Natural killer cell (primary cell): ENCODE data around the gene SLCO3A1. TPM values are rescaled to one million over a fixed set of nuclear protein-coding genes. Genes with fewer than 3 reads are reported as not detected.

Experiments
- ATAC-seq, 3 donors: fragments of 150-1000 bp in 2 of 3; fragments of 200-7000 bp in 1 of 3; cut with Tn5 transposase; 1 replicate in 1 of 3; 2 replicates in 2 of 3; pipeline ENCODE4 v1.10.0; 2021; ENCODE audit warnings: mild to moderate bottlenecking in 2 of 3, moderate library complexity in 2 of 3
- DNase-seq, 2 donors: peaks; one replicate each; pipeline versions ENCODE4 v3.0.0 to v3.0.0-alpha.2; 2013 to 2021; ENCODE audit warnings: mixed read lengths in 1 of 2
- H3K27ac ChIP-seq: one replicate; pipeline ENCODE4 v1.5.1; 2013; ENCODE audit warnings: mild to moderate bottlenecking, low read length
- H3K27me3 ChIP-seq: one replicate; pipeline ENCODE4 v1.6.1; 2013; ENCODE audit warnings: low read length; ENCODE audit not compliant: control insufficient read depth, insufficient read depth
- H3K36me3 ChIP-seq: one replicate; pipeline ENCODE4 v1.6.1; 2013; ENCODE audit warnings: low read length; ENCODE audit not compliant: control insufficient read depth, insufficient read depth
- H3K4me1 ChIP-seq: one replicate; pipeline ENCODE4 v1.6.1; 2013; ENCODE audit warnings: low read length; ENCODE audit not compliant: control insufficient read depth, insufficient read depth
- H3K4me3 ChIP-seq: one replicate; pipeline ENCODE4 v1.5.1; 2013; ENCODE audit warnings: low read length
- H3K9me3 ChIP-seq: one replicate; pipeline ENCODE4 v1.6.1; 2013; ENCODE audit warnings: low read length; ENCODE audit not compliant: control insufficient read depth, insufficient read depth
- H3K27ac Mint-ChIP-seq, 2 donors: one replicate each; pipeline ENCODE4 v1.8.0; 2022; ENCODE audit warnings: mild to moderate bottlenecking in 2 of 2, mixed read lengths in 2 of 2, moderate library complexity in 1 of 2
- H3K27me3 Mint-ChIP-seq, 2 donors: one replicate each; pipeline ENCODE4 v1.8.0; 2022; ENCODE audit warnings: low read depth in 2 of 2, mixed read lengths in 2 of 2
- H3K36me3 Mint-ChIP-seq: one replicate; pipeline ENCODE4 v1.8.0; 2022; ENCODE audit warnings: mixed read lengths
- H3K4me1 Mint-ChIP-seq, 2 donors: one replicate each; pipeline ENCODE4 v1.8.0; 2022; ENCODE audit warnings: mixed read lengths in 2 of 2
- H3K4me3 Mint-ChIP-seq: one replicate; pipeline ENCODE4 v1.8.0; 2022; ENCODE audit warnings: mild to moderate bottlenecking, moderate library complexity, mixed read lengths
- H3K9me3 Mint-ChIP-seq, 2 donors: one replicate each; pipeline ENCODE4 v1.8.0; 2022; ENCODE audit warnings: mixed read lengths in 2 of 2
- CTCF ChIP-seq: fragments of 200-600 bp; IDR thresholded peaks from one replicate; pipeline ENCODE4 v1.8.0; 2022; ENCODE audit warnings: antibody characterized with exemption
- WGBS: methylation state at CpG from one replicate; pipeline ENCODE4 v1.1.7; 2013; ENCODE audit warnings: missing lambda C conversion rate; ENCODE audit not compliant: insufficient coverage; 5-methylcytosine and 5-hydroxymethylcytosine counted together
- intact Hi-C: fragments of 100-400 bp; cut with micrococcal nuclease; formaldehyde crosslinking; loops from one replicate; pipeline ENCODE4 v1.14.2; 2022
- total RNA-seq, 4 donors: library from RNA; stranded (reverse); fragments of 120-200 nt in 1 of 4; gene quantifications; one replicate each; pipeline versions ENCODE4 v1.2.3 to v1.2.4, GENCODE V29; 2013 to 2022

SLCO3A1 gene
- total RNA-seq, 3 donors from 2014 or later (not counting 1 experiment from before 2014, with no cell fraction given): 48.5 to 73.5 (median 68.8) TPM

- Histone ChIP-seq H3K4me1 (no peaks in the 10 kb centered on the region), H3K4me3 (no peak overlapping the region), H3K9me3 (no peaks in the 10 kb centered on the region), H3K27me3 (no peaks in the 10 kb centered on the region), H3K27ac (no peak overlapping the region), H3K36me3 (no peaks in the 10 kb centered on the region)
- Mint-ChIP-seq H3K36me3 (no peaks in the 10 kb centered on the region), H3K27me3 (peaks cover 27 to 49% of the 10 kb centered on the region in 2 donors), H3K9me3 (no peaks in the 10 kb centered on the region), H3K4me3 (no peak overlapping the region), H3K27ac (no peak overlapping the region), H3K4me1 (no peaks in the 10 kb centered on the region)
- TF ChIP-seq CTCF: no peak
- intact Hi-C loops: no loop called here
- DNase-seq (no peak), ATAC-seq (no peak)
- 91% methylated on average over 5 of the region's 6 CpGs for WGBS
Measured at GRCh38 chr15:91839867-91840266, 13.6 kb upstream of the SLCO3A1 start.

- Histone ChIP-seq H3K27ac (no peak overlapping the region), H3K4me3 (no peak overlapping the region), H3K4me1 (no peaks in the 10 kb centered on the region), H3K36me3 (no peaks in the 10 kb centered on the region), H3K9me3 (no peaks in the 10 kb centered on the region), H3K27me3 (peaks cover 3% of the 10 kb centered on the region)
- intact Hi-C loops: no loop called here
- no peaks in the 10 kb centered on the region for H3K36me3 Mint-ChIP-seq
- H3K27me3 Mint-ChIP-seq: peaks cover 27 to 63% of the 10 kb centered on the region in 2 donors
- no peak overlapping the region for H3K4me3 Mint-ChIP-seq
- H3K4me1 Mint-ChIP-seq: no peaks in the 10 kb centered on the region
- no peak for TF ChIP-seq CTCF
- 100% methylated on average over 1 of the region's 3 CpGs for WGBS
- H3K9me3 Mint-ChIP-seq: no peaks in the 10 kb centered on the region
- H3K27ac Mint-ChIP-seq: no peak overlapping the region
- DNase-seq (no peak), ATAC-seq (no peak)
Measured at GRCh38 chr15:91841861-91842260, 11.6 kb upstream of the SLCO3A1 start.

GRCh38 chr15:91844341-91844740, 9.2 kb upstream of the SLCO3A1 start:
- Mint-ChIP-seq H3K27ac (no peak overlapping the region), H3K9me3 (no peaks in the 10 kb centered on the region), H3K27me3 (peaks cover 28 to 50% of the 10 kb centered on the region in 2 donors), H3K36me3 (no peaks in the 10 kb centered on the region), H3K4me3 (no peak overlapping the region), H3K4me1 (peaks cover 2 to 3% of the 10 kb centered on the region in 2 donors)
- no peak for ATAC-seq
- intact Hi-C loops: no loop called here
- no peak overlapping the region for H3K4me3 ChIP-seq
- H3K27ac ChIP-seq: no peak overlapping the region
- H3K4me1 ChIP-seq: no peaks in the 10 kb centered on the region
- TF ChIP-seq CTCF: no peak
- peaks cover 3% of the 10 kb centered on the region for H3K27me3 ChIP-seq
- no peaks in the 10 kb centered on the region for H3K36me3 ChIP-seq
- no peaks in the 10 kb centered on the region for H3K9me3 ChIP-seq
- DNase-seq: no peak
- WGBS: 100% methylated on average over 2 of the region's 3 CpGs

- 83% methylated on average over 5 of the region's 5 CpGs for whole genome bisulfite sequencing
- no peaks in the 10 kb centered on the region for H3K9me3 Mint-ChIP-seq
- peaks cover 3% of the 10 kb centered on the region for H3K27me3 ChIP-seq
- no peak overlapping the region for H3K4me3 Mint-ChIP-seq
- H3K4me3 ChIP-seq: no peak overlapping the region
- no peak overlapping the region for H3K27ac ChIP-seq
- DNase-seq: no peak
- H3K36me3 ChIP-seq: no peaks in the 10 kb centered on the region
- ATAC-seq: no peak
- H3K36me3 Mint-ChIP-seq: no peaks in the 10 kb centered on the region
- H3K4me1 ChIP-seq: peaks cover 3% of the 10 kb centered on the region
- intact Hi-C loops: no loop called here
- H3K4me1 Mint-ChIP-seq: peaks cover 8% of the 10 kb centered on the region in 2 donors
- H3K27me3 Mint-ChIP-seq: peaks cover 28 to 49% of the 10 kb centered on the region in 2 donors
- H3K9me3 ChIP-seq: no peaks in the 10 kb centered on the region
- no peak for TF ChIP-seq CTCF
- H3K27ac Mint-ChIP-seq: no peak overlapping the region
Measured at GRCh38 chr15:91844928-91845327, 8.6 kb upstream of the SLCO3A1 start.
